GM10266 (cell line): ENCODE data around the gene TRIM3.

Experiments
- DNase-seq: peaks from one replicate; pipeline ENCODE4 v3.0.0; 2012; ENCODE audit errors: extremely low spot score
- TF ChIP-seq, protein P1 (sequence below): IDR thresholded peaks from 2 replicates; pipeline ENCODE4 v1.5.1; 2012; ENCODE audit warnings: mild to moderate bottlenecking, low read depth; ENCODE audit not compliant: control insufficient read depth, insufficient read depth; ENCODE audit errors: missing control alignments

TRIM3 gene

DNA sequence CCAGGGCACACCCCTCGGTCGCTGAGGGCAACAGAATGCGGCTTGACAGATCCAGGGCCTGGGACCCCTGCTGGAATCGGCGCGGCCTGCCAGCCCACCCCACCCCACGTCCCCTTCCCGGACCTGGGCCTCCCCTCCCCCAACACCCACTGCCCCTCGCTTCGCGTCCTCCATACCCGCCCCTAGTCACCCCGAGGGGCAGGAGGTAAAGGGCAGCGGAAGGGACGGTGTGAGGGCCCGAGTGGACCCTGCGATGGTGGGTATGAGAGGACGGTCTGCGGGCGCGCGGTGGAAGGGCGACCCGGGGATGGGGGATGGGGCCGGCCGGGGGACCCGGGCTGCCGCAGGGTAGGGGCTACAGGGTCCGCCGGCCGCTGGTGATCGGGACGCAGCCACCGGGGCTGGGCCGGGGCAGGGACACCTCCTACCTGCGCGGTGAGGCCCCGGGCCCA is 55.2 kb downstream of the TRIM3 start:
- no peak for DNase-seq
- TF ChIP-seq, protein P1, sequence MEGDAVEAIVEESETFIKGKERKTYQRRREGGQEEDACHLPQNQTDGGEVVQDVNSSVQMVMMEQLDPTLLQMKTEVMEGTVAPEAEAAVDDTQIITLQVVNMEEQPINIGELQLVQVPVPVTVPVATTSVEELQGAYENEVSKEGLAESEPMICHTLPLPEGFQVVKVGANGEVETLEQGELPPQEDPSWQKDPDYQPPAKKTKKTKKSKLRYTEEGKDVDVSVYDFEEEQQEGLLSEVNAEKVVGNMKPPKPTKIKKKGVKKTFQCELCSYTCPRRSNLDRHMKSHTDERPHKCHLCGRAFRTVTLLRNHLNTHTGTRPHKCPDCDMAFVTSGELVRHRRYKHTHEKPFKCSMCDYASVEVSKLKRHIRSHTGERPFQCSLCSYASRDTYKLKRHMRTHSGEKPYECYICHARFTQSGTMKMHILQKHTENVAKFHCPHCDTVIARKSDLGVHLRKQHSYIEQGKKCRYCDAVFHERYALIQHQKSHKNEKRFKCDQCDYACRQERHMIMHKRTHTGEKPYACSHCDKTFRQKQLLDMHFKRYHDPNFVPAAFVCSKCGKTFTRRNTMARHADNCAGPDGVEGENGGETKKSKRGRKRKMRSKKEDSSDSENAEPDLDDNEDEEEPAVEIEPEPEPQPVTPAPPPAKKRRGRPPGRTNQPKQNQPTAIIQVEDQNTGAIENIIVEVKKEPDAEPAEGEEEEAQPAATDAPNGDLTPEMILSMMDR = no peak

DNA sequence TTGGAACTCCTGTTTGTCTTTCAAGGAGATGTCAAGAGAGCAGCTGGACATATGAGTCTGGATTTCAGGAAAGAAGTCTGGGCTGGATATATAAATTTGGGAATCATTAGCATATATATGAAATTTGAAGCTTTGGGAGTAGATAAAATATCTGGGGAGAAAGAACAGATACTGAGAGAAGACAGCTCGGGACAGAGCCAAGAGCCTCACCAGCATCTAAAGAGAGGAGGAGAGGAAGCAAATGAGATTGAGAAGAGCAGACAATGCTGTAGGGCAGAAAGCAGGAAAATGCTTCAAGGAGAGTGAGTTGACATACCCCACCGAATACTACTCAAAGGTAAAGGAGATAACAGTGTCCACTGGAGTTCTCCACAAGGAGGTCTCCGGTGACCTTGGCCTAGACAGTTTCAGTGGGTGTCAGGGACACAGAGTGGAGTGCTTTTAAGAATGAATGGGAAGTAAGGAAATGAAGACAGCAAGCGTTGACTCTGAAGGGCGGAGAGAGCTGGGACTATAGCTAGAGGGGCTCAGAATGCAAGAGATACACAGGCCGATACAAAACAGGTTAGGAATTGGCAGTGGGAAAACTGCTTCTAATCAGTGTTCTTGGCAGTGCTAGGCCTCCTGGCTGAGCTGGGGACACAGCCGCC is 55.7 kb downstream of the TRIM3 start:
- DNase-seq = no peak
- TF ChIP-seq, protein P1 = no peak

DNA sequence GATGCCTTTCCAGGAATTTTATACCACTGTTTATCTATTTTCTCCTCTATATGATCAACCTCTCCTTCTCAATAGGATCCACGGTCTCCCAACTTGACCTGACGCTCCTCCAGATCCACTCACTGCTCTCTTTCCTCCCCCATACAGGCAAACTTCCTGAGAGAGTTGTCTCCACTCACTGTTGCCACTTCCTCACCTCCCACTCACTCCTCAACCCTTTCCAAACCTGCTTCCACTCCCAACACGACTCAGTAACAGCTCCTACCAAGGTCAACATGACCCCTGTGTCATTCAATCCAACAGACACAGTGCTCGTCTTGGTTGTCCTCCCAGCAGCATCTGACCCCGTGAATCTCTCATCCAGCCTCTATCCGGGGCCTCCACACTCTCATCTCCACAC is 57.9 kb downstream of the TRIM3 start:
- TF ChIP-seq, protein P1 = no peak

DNA sequence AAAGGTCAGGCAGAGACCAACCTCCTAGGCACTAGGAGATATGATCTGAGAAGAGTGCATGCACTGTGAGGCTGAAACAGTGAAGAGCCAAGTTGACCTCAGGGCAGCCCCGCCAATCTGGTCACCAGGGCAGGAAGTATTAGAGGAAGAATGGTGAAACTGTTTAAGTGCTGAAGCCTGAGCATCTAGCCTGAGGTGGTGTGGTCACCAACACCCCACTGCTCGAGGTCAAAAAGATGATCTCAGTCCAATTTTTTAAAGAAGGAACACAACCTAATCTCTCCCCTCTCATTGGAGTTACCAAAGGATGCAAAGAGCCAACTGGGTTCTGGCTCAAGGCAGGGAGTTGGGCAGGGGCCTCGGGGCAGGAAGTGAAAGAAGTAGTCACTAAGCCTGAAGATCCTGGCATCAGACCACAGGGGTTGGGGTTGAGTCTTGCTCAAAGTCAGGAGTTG is 58.8 kb downstream of the TRIM3 start:
- TF ChIP-seq, protein P1 = no peak
- DNase-seq = no peak

More for the DNA sequence above, 57.9 kb downstream of the TRIM3 start:
- no peak for DNase-seq

DNA sequence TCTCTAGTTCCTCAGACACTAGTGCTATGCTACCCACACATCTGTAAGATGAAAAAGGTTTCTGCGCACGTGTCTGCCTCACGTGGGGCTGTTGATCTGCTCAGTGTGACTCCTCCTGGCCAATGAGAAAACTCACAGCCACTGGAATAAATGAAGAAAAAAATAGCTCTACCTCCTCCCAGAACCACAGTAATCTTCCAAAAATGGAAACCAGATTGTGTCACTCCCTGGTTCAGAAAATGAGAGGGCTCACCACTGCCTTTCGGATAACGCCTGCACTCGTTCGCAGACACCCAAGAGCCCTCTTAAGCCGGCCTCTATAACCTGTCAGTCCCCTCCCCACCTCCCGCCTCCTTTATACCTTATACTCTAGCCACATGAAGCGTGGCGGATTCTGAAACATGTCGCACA is 59.9 kb downstream of the TRIM3 start:
- DNase-seq = no peak
- TF ChIP-seq, protein P1 = no peak

DNA sequence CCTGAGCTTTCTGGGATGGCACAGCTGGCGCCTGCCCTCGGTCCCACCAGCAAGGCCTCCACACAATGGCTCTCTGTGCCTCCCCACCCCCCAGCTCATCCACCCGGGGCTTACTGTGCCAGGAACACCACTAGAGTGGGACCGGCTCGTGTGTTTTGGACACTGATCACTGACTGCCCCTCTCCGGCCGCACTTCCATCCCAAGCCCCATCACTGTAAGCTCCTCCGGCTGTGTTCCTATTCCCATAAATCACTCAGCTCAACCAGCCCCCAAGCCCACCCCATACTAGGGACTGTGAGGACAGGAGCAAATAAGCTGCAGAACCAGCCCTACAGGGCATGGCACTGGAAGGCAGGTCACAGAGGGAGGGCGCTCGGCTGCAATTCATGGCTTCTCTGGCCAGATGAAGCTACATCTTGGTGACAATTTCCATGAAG is 62.1 kb downstream of the TRIM3 start:
- DNase-seq = no peak
- TF ChIP-seq, protein P1 = no peak

DNA sequence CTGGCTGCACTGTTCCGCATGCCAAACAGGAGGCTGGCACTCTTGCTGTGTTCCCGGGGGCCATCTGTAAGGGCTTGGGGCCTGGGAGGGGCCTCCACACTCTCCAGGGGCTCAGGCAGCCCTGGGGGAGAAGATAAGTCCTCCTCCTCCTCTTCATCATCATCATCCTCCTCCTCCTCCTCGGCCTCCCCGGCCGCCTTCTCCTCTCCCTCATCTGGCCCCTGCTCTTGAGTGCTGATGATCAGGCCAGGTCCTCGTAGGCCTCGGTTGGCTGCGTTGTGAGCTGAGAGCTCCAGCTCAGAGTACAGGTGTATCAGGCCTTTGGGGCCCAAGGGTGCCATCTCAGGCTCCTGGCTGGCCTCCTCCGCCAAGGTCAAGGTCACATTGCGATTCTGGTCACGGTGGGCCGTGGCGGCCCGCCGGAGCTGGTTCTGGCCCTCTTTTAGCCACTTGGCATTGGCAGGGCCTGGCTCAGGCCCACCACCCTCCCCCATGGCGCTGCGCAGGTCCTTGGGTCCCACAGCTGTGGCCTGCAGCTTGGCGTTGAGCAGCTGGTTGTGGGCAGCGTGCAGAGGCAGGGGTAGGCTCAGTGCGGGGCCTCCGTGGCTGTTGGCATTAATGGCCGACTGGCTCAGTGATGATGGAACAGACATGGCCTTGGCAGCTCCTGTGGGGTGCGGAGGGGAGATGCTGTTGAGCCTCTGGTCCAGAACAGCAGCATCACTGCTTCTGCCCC is 62.9 kb downstream of the TRIM3 start:
- TF ChIP-seq, protein P1 = no peak
- DNase-seq = no peak
